HepG2 (cell line): ENCODE results near the gene TPPP2. TPM values are rescaled to one million over a fixed set of nuclear protein-coding genes. Genes with fewer than 3 reads are reported as not detected.

Experiments
- ATM ChIP-seq: fragments of 450-650 bp; IDR thresholded peaks from 2 replicates; pipeline ENCODE4 v1.7.1; 2017; ENCODE audit warnings: mild to moderate bottlenecking, borderline replicate concordance
- BHLHE40 ChIP-seq: IDR thresholded peaks from 2 replicates; pipeline ENCODE4 v1.6.1; 2011; ENCODE audit warnings: low read length, improper control_type of control experiment
- FIP1L1 ChIP-seq: fragments of 200-400 bp; formaldehyde crosslinking; IDR thresholded peaks from 2 replicates; pipeline ENCODE4 v1.6.1; 2018; ENCODE audit warnings: low read depth, mild to moderate bottlenecking, low read length, moderate library complexity, borderline replicate concordance; ENCODE audit not compliant: insufficient read depth
- FOXK2 ChIP-seq: fragments of 450-650 bp; IDR thresholded peaks from 2 replicates; pipeline ENCODE4 v1.6.1; 2016
- GTF3A ChIP-seq: sonication (generic); formaldehyde crosslinking; conservative IDR thresholded peaks from 2 replicates; pipeline ENCODE4 v1.4.0; 2020; ENCODE audit warnings: mild to moderate bottlenecking, missing genetic modification reagents
- HOXA3 ChIP-seq: sonication (generic); formaldehyde crosslinking; IDR thresholded peaks from 2 replicates; pipeline ENCODE4 v1.5.0; 2020; ENCODE audit warnings: missing genetic modification reagents
- KLF12 ChIP-seq: sonication (generic); formaldehyde crosslinking; IDR thresholded peaks from 2 replicates; pipeline ENCODE4 v1.4.0; 2020; ENCODE audit warnings: missing genetic modification reagents, borderline replicate concordance
- MAF1 ChIP-seq: sonication (generic); formaldehyde crosslinking; IDR thresholded peaks from 2 replicates; pipeline ENCODE4 v1.5.0; 2020; ENCODE audit warnings: missing genetic modification reagents, borderline replicate concordance
- MAFF ChIP-seq: IDR thresholded peaks from 2 replicates; pipeline ENCODE4 v1.6.1; 2011; ENCODE audit warnings: low read depth, low read length, improper control_type of control experiment
- MAFK ChIP-seq, 2 experiments: IDR thresholded peaks in 1 of 2; conservative IDR thresholded peaks in 1 of 2; 2 replicates each; pipeline ENCODE4 v1.6.1; 2011; ENCODE audit warnings: improper control_type of control experiment in 2 of 2, low read length in 2 of 2
- NFKB2 ChIP-seq: sonication (generic); formaldehyde crosslinking; IDR thresholded peaks from 2 replicates; pipeline ENCODE4 v1.4.0; 2020; ENCODE audit warnings: missing genetic modification reagents, borderline replicate concordance
- NR2F6 ChIP-seq, 2 experiments: IDR thresholded peaks; 2 replicates each; pipeline ENCODE4 v1.6.1; 2016; ENCODE audit warnings: antibody characterized with exemption in 1 of 2, mild to moderate bottlenecking in 1 of 2
- ONECUT2 ChIP-seq: sonication (generic); formaldehyde crosslinking; IDR thresholded peaks from 2 replicates; pipeline ENCODE4 v1.4.0; 2020; ENCODE audit warnings: missing genetic modification reagents
- PHF5A ChIP-seq: IDR thresholded peaks from one replicate; pipeline ENCODE4 v1.6.1; 2018; ENCODE audit warnings: low read depth, missing genetic modification reagents; ENCODE audit not compliant: unreplicated experiment
- PHF8 ChIP-seq: sonication (generic); formaldehyde crosslinking; IDR thresholded peaks from 2 replicates; pipeline ENCODE4 v1.5.0; 2020; ENCODE audit warnings: missing genetic modification reagents
- PLRG1 ChIP-seq: fragments of 450-650 bp; conservative IDR thresholded peaks from 2 replicates; pipeline ENCODE4 v1.6.1; 2016
- SMARCC2 ChIP-seq: fragments of 450-650 bp; IDR thresholded peaks from 2 replicates; pipeline ENCODE4 v1.6.1; 2017; ENCODE audit warnings: antibody characterized with exemption, mild to moderate bottlenecking
- YY1 ChIP-seq: IDR thresholded peaks from 2 replicates; pipeline ENCODE4 v1.6.1; 2011; ENCODE audit warnings: low read length, low read depth, moderate library complexity, mild to moderate bottlenecking; ENCODE audit not compliant: insufficient read depth, insufficient replicate concordance
- ZNF337 ChIP-seq: sonication (generic); formaldehyde crosslinking; IDR thresholded peaks from 2 replicates; pipeline ENCODE4 v1.5.1; 2020; ENCODE audit warnings: missing genetic modification reagents, low read depth, mild to moderate bottlenecking, borderline replicate concordance
- ZNF451 ChIP-seq: sonication (generic); formaldehyde crosslinking; IDR thresholded peaks from 2 replicates; pipeline ENCODE4 v1.5.0; 2020; ENCODE audit warnings: mild to moderate bottlenecking, missing genetic modification reagents
- ZNF547 ChIP-seq: sonication (generic); formaldehyde crosslinking; IDR thresholded peaks from 2 replicates; pipeline ENCODE4 v1.5.1; 2020; ENCODE audit warnings: mild to moderate bottlenecking, missing genetic modification reagents
- ZNF7 ChIP-seq: IDR thresholded peaks from 2 replicates; pipeline ENCODE4 v1.6.1; 2016; ENCODE audit warnings: missing biosample characterization, missing genetic modification reagents
- ZNF740 ChIP-seq: sonication (generic); formaldehyde crosslinking; IDR thresholded peaks from 2 replicates; pipeline ENCODE4 v1.4.0; 2020; ENCODE audit warnings: missing genetic modification reagents
- ZNF761 ChIP-seq: sonication (generic); formaldehyde crosslinking; conservative IDR thresholded peaks from 2 replicates; pipeline ENCODE4 v1.4.0; 2020; ENCODE audit warnings: mild to moderate bottlenecking, missing genetic modification reagents
- ZNF766 ChIP-seq: sonication (generic); formaldehyde crosslinking; IDR thresholded peaks from 2 replicates; pipeline ENCODE4 v1.5.0; 2020; ENCODE audit warnings: missing genetic modification reagents, borderline replicate concordance
- ZNF839 ChIP-seq: sonication (generic); formaldehyde crosslinking; IDR thresholded peaks from 2 replicates; pipeline ENCODE4 v1.4.0; 2020; ENCODE audit warnings: missing genetic modification reagents, mild to moderate bottlenecking, borderline replicate concordance
- polyA plus RNA-seq, 8 experiments: library from polyadenylated mRNA; depleted of rRNA in 3 of 8; stranded (reverse) in 7 of 8; unstranded in 1 of 8; fragments of >200 nt; fragmentation: Illumina TruSeq in 4 of 8; extraction: Trizol in 4 of 8; gene quantifications; 2 replicates each; pipeline versions ENCODE4 v1.2.1 to v1.2.3, GENCODE V29; 2011 to 2016; ENCODE audit warnings: low read depth in 4 of 8, missing spikeins in 1 of 8, mixed read lengths in 1 of 8; ENCODE audit not compliant: insufficient read depth in 1 of 8
- total RNA-seq, 5 experiments: library from RNA; depleted of rRNA; stranded (reverse); fragments of >200 nt; fragmentation: Illumina TruSeq; extraction: Trizol; gene quantifications; 2 replicates each; pipeline ENCODE4 v1.2.3, GENCODE V29; 2016; ENCODE audit warnings: low read depth in 1 of 5
- TF ChIP-seq, protein P1 (sequence below): sonication (generic); formaldehyde crosslinking; IDR thresholded peaks from 2 replicates; pipeline ENCODE4 v1.4.0; 2020; ENCODE audit warnings: mild to moderate bottlenecking, missing genetic modification reagents
- TF ChIP-seq, protein P2 (sequence below): sonication (generic); formaldehyde crosslinking; conservative IDR thresholded peaks from 2 replicates; pipeline ENCODE4 v1.4.0; 2020; ENCODE audit warnings: missing genetic modification reagents

TPPP2 gene
- total and polyA plus RNA-seq, 2 of the 13 experiments (the other 11 are each of a cell fraction or from before 2014, with no cell fraction given), result 0.58 to 4.2 TPM

DNA sequence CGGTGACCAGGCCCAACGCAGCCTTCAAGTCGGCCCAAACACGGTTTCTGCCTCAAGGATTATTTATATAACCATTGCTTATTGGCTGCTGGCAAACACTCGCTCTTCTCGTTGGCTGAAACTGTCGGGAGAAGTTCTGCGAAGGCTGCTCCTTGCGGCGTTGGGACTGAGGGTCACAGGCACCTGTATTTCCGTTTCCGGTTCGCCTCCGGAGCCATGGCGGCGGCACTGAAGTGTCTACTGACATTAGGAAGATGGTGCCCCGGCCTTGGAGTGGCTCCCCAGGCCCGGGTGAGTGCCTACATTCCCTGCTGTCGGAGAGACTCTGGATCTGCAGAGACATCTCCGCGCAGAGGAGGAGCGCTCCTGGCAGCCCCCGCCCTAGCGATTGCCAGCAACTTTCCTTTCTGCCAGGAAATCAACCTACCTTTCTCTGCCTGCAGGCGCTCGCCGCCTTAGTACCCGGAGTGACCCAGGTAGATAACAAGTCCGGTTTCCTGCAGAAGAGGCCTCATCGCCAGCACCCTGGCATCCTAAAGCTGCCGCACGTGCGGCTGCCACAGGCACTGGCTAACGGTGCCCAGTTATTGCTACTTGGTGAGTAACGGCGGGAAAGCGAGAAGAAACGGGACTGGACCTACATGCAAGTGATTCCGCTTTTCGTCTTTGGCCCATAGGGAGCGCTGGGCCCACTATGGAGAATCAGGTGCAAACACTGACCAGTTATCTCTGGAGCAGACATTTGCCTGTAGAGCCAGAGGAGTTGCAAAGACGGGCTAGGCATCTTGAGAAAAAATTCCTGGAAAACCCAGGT lies 40.0 kb upstream of the TPPP2 start, which contains the start of gene METTL17 (continued):
- TF ChIP-seq NR2F6 (IDR thresholded peaks at IDR 0.05), result no peak
- peak; percentile 46; the same call in 1 of the 2 replicates for TF ChIP-seq NR2F6 (CRISPR knock-in tag; IDR thresholded peaks at IDR 0.05)
- TF ChIP-seq SMARCC2, result no peak
- TF ChIP-seq GTF3A (CRISPR knock-in tag), result no peak
- TF ChIP-seq FOXK2, result no peak
- TF ChIP-seq ZNF7 (CRISPR knock-in tag), result no peak
- TF ChIP-seq NFKB2, result peak; percentile 66; the same call in 1 of the 2 replicates
- TF ChIP-seq ZNF839, result no peak
- TF ChIP-seq ATM, result no peak
- no peak for TF ChIP-seq KLF12 (CRISPR knock-in tag)
- 0 out of 2 replicates have a peak, but pooled peaks have one; percentile 27 for TF ChIP-seq ZNF337
- TF ChIP-seq MAF1, result peak; percentile 70; the same call in 1 of the 2 replicates
- 0 out of 2 replicates have a peak, but pooled peaks have one; percentile 27 for TF ChIP-seq ZNF451
- no peak for TF ChIP-seq MAFF
- no peak for TF ChIP-seq PLRG1
- TF ChIP-seq PHF5A (CRISPR knock-in tag), result no peak
- TF ChIP-seq HOXA3 (CRISPR knock-in tag), result peak; percentile 89
- TF ChIP-seq ZNF761 (CRISPR knock-in tag), result peak; percentile 72; the same call in 1 of the 2 replicates
- no peak for TF ChIP-seq ONECUT2 (CRISPR knock-in tag)
- TF ChIP-seq ZNF740, result 0 out of 2 replicates have a peak, but pooled peaks have one; percentile 27
- no peak for TF ChIP-seq MAFK (conservative IDR thresholded peaks at IDR 0.05 in 1 of 2, IDR thresholded peaks at IDR 0.05 in 1 of 2; ENCODE audit: low read length in 2 of 2)
- TF ChIP-seq, protein P1, sequence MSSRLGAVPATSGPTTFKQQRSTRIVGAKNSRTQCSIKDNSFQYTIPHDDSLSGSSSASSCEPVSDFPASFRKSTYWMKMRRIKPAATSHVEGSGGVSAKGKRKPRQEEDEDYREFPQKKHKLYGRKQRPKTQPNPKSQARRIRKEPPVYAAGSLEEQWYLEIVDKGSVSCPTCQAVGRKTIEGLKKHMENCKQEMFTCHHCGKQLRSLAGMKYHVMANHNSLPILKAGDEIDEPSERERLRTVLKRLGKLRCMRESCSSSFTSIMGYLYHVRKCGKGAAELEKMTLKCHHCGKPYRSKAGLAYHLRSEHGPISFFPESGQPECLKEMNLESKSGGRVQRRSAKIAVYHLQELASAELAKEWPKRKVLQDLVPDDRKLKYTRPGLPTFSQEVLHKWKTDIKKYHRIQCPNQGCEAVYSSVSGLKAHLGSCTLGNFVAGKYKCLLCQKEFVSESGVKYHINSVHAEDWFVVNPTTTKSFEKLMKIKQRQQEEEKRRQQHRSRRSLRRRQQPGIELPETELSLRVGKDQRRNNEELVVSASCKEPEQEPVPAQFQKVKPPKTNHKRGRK (CRISPR knock-in tag), result no peak
- TF ChIP-seq FIP1L1, result no peak
- TF ChIP-seq YY1, result peak; percentile 95
- peak; percentile 44; the same call in 1 of the 2 replicates for TF ChIP-seq BHLHE40
- peak; percentile 82; the same call in 1 of the 2 replicates for TF ChIP-seq ZNF547 (CRISPR knock-in tag)
- peak; percentile 66; the same call in 1 of the 2 replicates for TF ChIP-seq ZNF766 (CRISPR knock-in tag)
- TF ChIP-seq, protein P2, sequence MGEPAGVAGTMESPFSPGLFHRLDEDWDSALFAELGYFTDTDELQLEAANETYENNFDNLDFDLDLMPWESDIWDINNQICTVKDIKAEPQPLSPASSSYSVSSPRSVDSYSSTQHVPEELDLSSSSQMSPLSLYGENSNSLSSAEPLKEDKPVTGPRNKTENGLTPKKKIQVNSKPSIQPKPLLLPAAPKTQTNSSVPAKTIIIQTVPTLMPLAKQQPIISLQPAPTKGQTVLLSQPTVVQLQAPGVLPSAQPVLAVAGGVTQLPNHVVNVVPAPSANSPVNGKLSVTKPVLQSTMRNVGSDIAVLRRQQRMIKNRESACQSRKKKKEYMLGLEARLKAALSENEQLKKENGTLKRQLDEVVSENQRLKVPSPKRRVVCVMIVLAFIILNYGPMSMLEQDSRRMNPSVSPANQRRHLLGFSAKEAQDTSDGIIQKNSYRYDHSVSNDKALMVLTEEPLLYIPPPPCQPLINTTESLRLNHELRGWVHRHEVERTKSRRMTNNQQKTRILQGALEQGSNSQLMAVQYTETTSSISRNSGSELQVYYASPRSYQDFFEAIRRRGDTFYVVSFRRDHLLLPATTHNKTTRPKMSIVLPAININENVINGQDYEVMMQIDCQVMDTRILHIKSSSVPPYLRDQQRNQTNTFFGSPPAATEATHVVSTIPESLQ (CRISPR knock-in tag), result no peak
- TF ChIP-seq PHF8 (CRISPR knock-in tag), result peak; percentile 95
